NT2/D1 (cell line): ENCODE results near the gene BTBD8.

ENCODE experiments used
- SUZ12 ChIP-seq: IDR thresholded peaks from 2 replicates; pipeline ENCODE4 v1.6.1; 2011; ENCODE audit not compliant: insufficient read length, insufficient read depth; ENCODE audit errors: extremely low read depth
- YY1 ChIP-seq: IDR thresholded peaks from 2 replicates; pipeline ENCODE4 v1.6.1; 2011; ENCODE audit not compliant: insufficient read length, insufficient read depth
- ZNF274 ChIP-seq: IDR thresholded peaks from 2 replicates; pipeline ENCODE4 v1.6.1; 2011; ENCODE audit warnings: mild to moderate bottlenecking, low read depth, low read length

DNA sequence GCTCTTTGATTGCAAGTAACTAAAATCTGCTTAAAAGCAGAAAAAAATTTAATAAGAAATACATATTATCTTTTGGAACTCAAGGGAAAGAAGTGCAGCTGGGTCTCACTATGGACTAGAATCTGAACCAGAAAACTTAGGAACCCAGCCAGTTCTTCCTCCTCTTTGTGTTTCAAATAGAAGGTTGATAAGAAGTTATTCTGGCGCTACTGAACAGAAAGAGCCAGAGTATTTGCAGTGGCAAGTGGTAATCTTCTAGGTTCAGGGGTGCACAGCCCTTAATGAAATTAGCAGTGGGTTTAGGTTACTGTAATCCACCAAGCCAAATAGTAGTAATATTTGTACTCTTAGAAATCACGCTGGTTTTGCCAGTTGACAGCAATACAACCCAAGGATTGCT, 28.5 kb downstream of the BTBD8 start:
- TF ChIP-seq ZNF274 (no peak), YY1 (no peak), SUZ12 (no peak)
